Measurements from ENCODE around the gene TMEM14C.

Gene TMEM14C

GRCh38 chr6:10722820-10723566 is at the start of gene TMEM14C:
Gene TMEM14C (plus strand): TSS chr6:10723070. CDS start chr6:10724614, 1,544 bp downstream.
- peak; percentile 98 for DNase-seq (ENCODE audit: low spot score)

DNA sequence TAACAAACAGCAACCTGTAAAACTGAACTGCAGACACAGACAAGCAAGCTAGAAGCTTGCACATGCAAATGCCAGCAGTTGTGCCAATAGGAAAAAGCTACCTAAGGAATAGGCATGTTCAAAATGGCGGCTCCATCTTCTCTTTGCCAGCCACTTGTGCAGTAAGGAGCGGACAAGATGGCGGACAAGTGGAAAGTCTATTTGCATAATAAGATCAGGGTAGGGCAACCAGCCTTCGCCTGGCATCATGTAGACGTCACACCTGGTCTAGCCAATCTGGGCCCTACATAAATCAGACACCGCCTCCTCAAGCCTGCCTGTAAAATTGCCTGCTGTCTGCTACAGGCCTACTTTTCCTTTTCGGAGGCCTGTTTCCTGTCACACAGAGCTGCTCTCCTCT is 46.5 kb upstream of the TMEM14C start:
- no peak for DNase-seq (ENCODE audit: low spot score)

DNA sequence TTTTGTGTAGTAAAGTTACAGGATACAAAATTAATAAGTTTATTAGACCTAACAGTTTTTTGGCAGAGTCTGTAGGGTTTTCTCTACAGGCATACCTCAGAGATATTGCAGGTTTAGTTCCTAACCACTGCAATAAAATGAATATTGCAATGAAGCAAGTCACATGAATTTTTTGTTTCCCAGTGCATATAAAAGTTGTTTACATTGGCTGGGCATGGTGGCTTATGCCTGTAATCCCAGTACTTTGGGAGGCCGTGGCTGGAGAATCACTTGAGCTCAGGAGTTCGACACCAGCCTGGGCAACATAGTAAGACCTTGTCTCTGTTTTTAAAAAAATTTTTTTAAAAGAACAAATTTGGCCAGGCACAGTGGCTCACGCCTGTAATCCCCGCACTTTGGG is 44.4 kb upstream of the TMEM14C start:
- no peak for DNase-seq (ENCODE audit: low spot score)

GRCh38 chr6:10681795-10682194 is 41.1 kb upstream of the TMEM14C start:
- no peak for DNase-seq (ENCODE audit: low spot score)

GRCh38 chr6:10682355-10682988 is 40.4 kb upstream of the TMEM14C start:
- DNase-seq (ENCODE audit: low spot score), result no peak

DNA sequence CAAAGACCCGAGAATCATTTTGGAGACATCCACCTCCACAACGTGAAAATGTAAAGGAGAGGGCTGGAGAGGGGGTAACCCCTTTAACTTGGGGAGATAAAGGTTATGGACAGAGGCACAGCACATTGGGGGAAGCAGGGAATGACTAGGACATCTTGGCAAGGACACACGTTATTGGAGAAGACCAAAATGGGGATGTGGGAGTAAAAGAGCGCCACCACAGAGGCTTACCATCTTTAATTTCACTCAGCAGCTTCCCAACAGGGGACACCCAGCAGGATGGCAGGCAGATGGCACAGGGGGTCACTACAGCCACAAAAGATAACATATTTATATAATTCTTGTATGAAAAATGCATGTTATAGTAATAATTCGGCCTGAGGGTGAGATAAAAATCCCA is 38.3 kb upstream of the TMEM14C start:
- DNase-seq (ENCODE audit: low spot score), result no peak

GRCh38 chr6:10685092-10685915 is 37.6 kb upstream of the TMEM14C start:
- no peak for DNase-seq (ENCODE audit: low spot score)

DNA sequence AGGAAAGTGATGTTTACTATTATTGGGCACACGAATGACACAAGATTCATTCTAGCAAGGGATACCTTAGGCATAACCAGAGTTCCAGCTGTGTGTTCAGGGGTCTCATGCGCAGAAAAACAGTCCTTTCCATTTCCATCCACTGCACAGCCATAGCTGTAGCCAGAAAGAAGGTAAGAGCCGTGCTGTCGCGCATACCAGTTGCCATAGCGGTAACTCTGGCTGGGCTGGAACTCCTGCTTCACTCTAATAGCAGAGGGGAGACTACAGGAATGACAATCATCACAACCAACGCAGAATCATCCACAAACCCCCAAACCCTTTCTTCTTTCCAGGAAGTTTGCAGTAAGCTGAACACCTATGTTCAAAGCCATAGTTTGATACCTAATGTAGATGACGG is 36.0 kb upstream of the TMEM14C start:
- DNase-seq (ENCODE audit: low spot score), result no peak

DNA sequence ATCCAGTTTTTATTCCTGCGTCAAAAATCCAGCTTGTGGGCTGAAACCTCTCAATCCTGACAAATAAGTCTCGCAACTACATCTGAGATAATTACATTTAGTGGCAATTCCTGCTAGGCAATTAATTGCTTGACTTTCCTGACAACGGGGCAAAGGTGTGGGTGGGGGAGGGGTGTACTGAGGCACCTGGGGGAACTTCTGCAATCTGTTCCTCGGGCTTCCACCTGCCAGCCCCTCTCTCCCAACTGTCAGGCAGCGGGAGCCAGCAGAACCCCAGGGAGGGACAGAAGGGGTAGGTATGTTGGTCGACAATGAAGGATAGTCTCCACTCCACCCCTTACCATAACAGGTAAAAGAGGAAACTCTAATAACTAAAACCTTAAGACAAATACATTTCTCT is 35.3 kb upstream of the TMEM14C start:
- no peak for DNase-seq (ENCODE audit: low spot score)

GRCh38 chr6:10690651-10691445 is 32.0 kb upstream of the TMEM14C start:
- peak; percentile 73 for DNase-seq (ENCODE audit: low spot score)

DNA sequence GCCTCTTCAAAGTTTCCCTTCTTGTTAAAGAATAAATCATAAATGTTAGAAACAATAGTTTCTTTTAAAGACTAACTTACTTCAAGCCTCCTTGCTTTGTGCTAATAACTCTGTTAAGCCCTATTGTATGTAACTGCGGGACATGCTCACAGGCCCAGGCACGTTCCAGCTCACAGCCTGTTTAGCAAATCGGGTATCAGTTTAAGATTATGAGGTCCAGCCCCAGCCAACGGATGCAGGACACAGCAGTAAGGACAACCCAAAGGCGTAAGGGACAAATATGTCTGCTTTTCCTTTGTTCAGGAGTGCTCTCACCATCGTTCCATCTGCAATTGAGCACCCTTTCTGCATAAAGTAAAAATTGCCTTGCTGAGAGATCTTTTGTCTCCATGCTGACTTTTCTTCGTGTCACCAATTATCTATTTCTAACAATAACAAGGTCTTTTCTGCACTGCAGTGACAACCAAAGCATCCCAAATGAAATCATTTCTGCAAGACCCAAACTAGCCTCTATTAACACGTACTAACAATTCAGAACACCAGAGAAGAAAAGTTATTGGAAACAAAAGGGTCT is 29.8 kb upstream of the TMEM14C start:
- DNase-seq (ENCODE audit: low spot score), result no peak

DNA sequence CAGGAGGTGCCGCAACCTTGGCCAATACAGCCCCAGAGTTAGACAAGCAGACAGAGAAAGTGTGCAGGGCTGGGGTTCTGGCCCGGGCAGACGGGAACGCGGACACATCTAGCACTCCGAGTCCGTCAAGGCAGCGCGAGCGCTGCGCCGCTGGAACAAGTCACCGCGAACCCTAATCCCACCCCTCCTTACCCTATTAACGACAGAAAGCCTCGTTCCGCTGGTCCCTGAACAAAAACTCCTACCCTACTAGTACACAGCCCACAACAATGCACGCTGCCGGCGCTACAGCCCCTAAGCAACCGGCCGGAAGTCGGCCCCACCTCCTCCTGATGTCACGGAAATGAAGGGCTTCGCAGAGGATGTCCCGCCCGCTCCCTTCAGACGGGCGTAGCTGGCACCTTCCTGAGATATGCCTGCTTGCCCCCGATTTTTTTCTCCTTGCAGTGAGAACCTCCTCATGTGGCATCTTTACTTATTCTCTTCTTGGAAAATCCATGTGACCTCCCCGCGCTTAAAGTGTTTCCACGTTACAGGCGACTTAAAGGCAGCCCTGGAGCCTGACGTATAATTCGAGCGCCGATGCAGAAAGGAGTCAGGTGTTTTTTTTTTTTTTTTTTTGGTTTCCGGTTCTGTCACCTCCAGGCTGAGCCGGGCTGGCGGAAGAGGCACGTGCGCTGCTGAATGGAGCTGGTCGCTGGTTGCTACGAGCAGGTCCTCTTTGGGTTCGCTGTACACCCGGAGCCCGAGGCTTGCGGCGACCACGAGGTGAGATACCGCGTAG is 28.4 kb upstream of the TMEM14C start, which contains the start of the genes C6orf52 and PAK1IP1:
C6orf52 (minus strand) TSS at position 315 of the 784 bp plus-strand sequence. CDS start 7,066 bp downstream, outside the sequence.
PAK1IP1 (plus strand) TSS at position 671 of the 784 bp plus-strand sequence; CDS start at position 685, 14 bp downstream.
- peak; percentile 98 for DNase-seq (ENCODE audit: low spot score)

GRCh38 chr6:10695086-10695657 is 27.7 kb upstream of the TMEM14C start:
- DNase-seq (ENCODE audit: low spot score), result no peak

DNA sequence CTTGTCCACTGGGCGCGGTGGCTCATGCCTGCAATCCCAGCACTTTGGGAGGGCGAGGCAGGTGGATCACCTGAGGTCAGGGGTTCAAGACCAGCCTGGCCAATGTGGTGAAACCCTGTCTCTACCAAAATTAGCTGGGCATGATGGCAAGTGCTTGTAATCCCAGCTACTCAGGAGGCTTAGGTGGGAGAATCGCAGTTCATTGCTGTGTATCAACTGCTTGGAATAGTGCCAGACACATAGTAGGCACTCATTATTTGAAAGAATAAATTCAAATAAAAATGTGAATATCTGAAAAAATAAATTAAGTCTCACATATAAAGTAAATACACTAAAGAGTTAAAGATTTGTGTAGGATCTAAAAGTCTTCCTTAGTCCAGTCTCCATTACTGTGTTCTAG is 26.2 kb upstream of the TMEM14C start:
- DNase-seq (ENCODE audit: low spot score), result no peak

- DNase-seq (ENCODE audit: low spot score), result no peak
These were observed 8.9 kb upstream of the TMEM14C start for GRCh38 chr6:10713962-10714361.

- DNase-seq (ENCODE audit: low spot score), result no peak
These were observed 3.4 kb upstream of the TMEM14C start for GRCh38 chr6:10719296-10719963.

DNA sequence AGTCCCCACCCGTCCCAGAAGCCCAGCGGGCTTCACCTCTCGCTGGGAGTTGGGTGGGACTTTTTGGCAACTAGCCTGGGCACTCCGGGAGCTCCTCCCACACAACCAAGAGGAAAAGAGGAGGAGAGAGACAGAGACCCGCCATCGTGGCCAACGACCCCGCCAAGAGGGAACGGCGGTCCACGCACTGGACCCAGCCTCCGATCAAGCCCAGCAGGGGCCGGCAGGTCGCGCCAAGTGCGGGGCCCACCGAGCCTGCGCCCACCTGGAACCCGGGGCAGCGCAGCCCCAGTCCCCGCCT is 3.0 kb upstream of the TMEM14C start:
- DNase-seq (ENCODE audit: low spot score), result no peak

- no peak for DNase-seq (ENCODE audit: low spot score)
These were observed 2.5 kb upstream of the TMEM14C start for GRCh38 chr6:10720265-10720959.

All from COLO829 (cell line).